ENCODE measurements around the gene AAMP. TPM values are rescaled to one million over a fixed set of nuclear protein-coding genes. Genes with fewer than 3 reads are reported as not detected.
A peak's percentile ranks its signal among the peaks of the same experiment; 100 is the strongest.

Gene AAMP
- total RNA-seq, 1 donor = 104 TPM

GRCh38 chr2:218289639-218290315, 19.8 kb upstream of the AAMP start:
- DNase-seq (ENCODE audit: low read depth) = peak; percentile 89
- TF ChIP-seq CTCF (IDR thresholded peaks at IDR 0.05; ENCODE audit: insufficient read depth, low read depth, low read length) = no peak
- H3K4me3 ChIP-seq (ENCODE audit: low read depth, low read length) = peak overlapping the region; percentile 89

- peak overlapping the region; percentile 58 for H3K4me3 ChIP-seq (ENCODE audit: low read depth, low read length)
- peak; percentile 96 for DNase-seq (ENCODE audit: low read depth)
- TF ChIP-seq CTCF (IDR thresholded peaks at IDR 0.05; ENCODE audit: insufficient read depth, low read depth, low read length) = no peak
Measured at GRCh38 chr2:218286570-218287459, 16.9 kb upstream of the AAMP start.

GRCh38 chr2:218285604-218286003, 15.7 kb upstream of the AAMP start:
- H3K4me3 ChIP-seq (ENCODE audit: low read depth, low read length) = peak overlapping the region; percentile 58
- no peak for TF ChIP-seq CTCF (IDR thresholded peaks at IDR 0.05; ENCODE audit: insufficient read depth, low read depth, low read length)
- DNase-seq (ENCODE audit: low read depth) = peak; percentile 27

GRCh38 chr2:218284106-218284811, 14.3 kb upstream of the AAMP start:
- DNase-seq (ENCODE audit: low read depth) = peak; percentile 86

GRCh38 chr2:218282173-218282991, 12.4 kb upstream of the AAMP start:
- no peak for TF ChIP-seq CTCF (IDR thresholded peaks at IDR 0.05; ENCODE audit: insufficient read depth, low read depth, low read length)
- DNase-seq (ENCODE audit: low read depth) = peak; percentile 33
- no peak overlapping the region for H3K4me3 ChIP-seq (ENCODE audit: low read depth, low read length)

More at GRCh38 chr2:218284106-218284811, 14.3 kb upstream of the AAMP start:
- TF ChIP-seq CTCF (IDR thresholded peaks at IDR 0.05; ENCODE audit: insufficient read depth, low read depth, low read length) = no peak
- no peak overlapping the region for H3K4me3 ChIP-seq (ENCODE audit: low read depth, low read length)

- no peak for TF ChIP-seq CTCF (IDR thresholded peaks at IDR 0.05; ENCODE audit: insufficient read depth, low read depth, low read length)
- no peak for DNase-seq (ENCODE audit: low read depth)
- no peak overlapping the region for H3K4me3 ChIP-seq (ENCODE audit: low read depth, low read length)
Measured at GRCh38 chr2:218281449-218281848, 11.5 kb upstream of the AAMP start.
